Spinal cord (tissue), 10 donors: ENCODE results near the gene FAM204A. TPM values are rescaled to one million over a fixed set of nuclear protein-coding genes. Genes with fewer than 3 reads are reported as not detected.

Source experiments
- DNase-seq, 6 donors: peaks; one replicate each; pipeline versions ENCODE4 v3.0.0 to v3.0.0-alpha.2; 2013 to 2015; ENCODE audit warnings: low spot score in 6 of 6, low read depth in 4 of 6
- H3K27ac ChIP-seq: one replicate; pipeline ENCODE4 v1.5.1; 2013; ENCODE audit warnings: low read depth, low read length, control low read depth
- H3K27me3 ChIP-seq: one replicate; pipeline ENCODE4 v1.6.1; 2013; ENCODE audit warnings: low read length; ENCODE audit not compliant: control insufficient read depth, insufficient read depth
- H3K36me3 ChIP-seq: one replicate; pipeline ENCODE4 v1.6.1; 2013; ENCODE audit warnings: low read length; ENCODE audit not compliant: control insufficient read depth, insufficient read depth
- H3K4me1 ChIP-seq: one replicate; pipeline ENCODE4 v1.6.1; 2013; ENCODE audit warnings: low read length; ENCODE audit not compliant: control insufficient read depth, insufficient read depth
- H3K4me3 ChIP-seq: one replicate; pipeline ENCODE4 v1.5.1; 2013; ENCODE audit warnings: low read depth, low read length, control low read depth
- H3K9me3 ChIP-seq: one replicate; pipeline ENCODE4 v1.6.1; 2013; ENCODE audit warnings: low read length; ENCODE audit not compliant: control insufficient read depth, insufficient read depth
- WGBS: methylation state at CpG from one replicate; pipeline ENCODE4 v1.1.5; 2013; ENCODE audit warnings: missing lambda C conversion rate; ENCODE audit not compliant: insufficient coverage; 5-methylcytosine and 5-hydroxymethylcytosine counted together
- polyA plus RNA-seq, 2 donors: library from polyadenylated mRNA; unstranded; fragments of 120-200 nt; gene quantifications; one replicate each; pipeline ENCODE4 v1.2.1, GENCODE V29; 2013; ENCODE audit not compliant: insufficient read length in 2 of 2
- total RNA-seq, 2 donors: library from RNA; depleted of rRNA in 1 of 2; stranded (reverse); fragments of 120-200 nt in 1 of 2; fragments of >200 nt in 1 of 2; gene quantifications; one replicate each; pipeline versions ENCODE4 v1.2.3 to v1.2.4, GENCODE V29; 2013 to 2014
- donor health status: healthy.

The FAM204A gene
- total and polyA plus RNA-seq, 4 donors, result 56.9 to 85.2 (median 63.4) TPM

GRCh38 chr10:118358327-118358726 is 16.2 kb upstream of the FAM204A start:
- H3K27ac ChIP-seq, result no peak overlapping the region
- no CpG with 5 or more reads among the region's 6 CpGs for WGBS
- peak in 1 of 6 donors; percentile 60 for DNase-seq

GRCh38 chr10:118357841-118358240 is 15.7 kb upstream of the FAM204A start:
- peak in 1 of 6 donors; percentile 24 for DNase-seq
- H3K36me3 ChIP-seq, result no peaks in the 10 kb centered on the region
- H3K4me3 ChIP-seq, result no peak overlapping the region
- H3K27ac ChIP-seq, result no peak overlapping the region
- no peaks in the 10 kb centered on the region for H3K9me3 ChIP-seq
- H3K4me1 ChIP-seq, result no peaks in the 10 kb centered on the region
- H3K27me3 ChIP-seq, result no peaks in the 10 kb centered on the region
- no CpG with 5 or more reads among the region's 3 CpGs for WGBS

More at GRCh38 chr10:118358327-118358726, 16.2 kb upstream of the FAM204A start:
- Histone ChIP-seq H3K9me3 (no peaks in the 10 kb centered on the region), H3K27me3 (no peaks in the 10 kb centered on the region), H3K36me3 (no peaks in the 10 kb centered on the region), H3K4me3 (no peak overlapping the region), H3K4me1 (no peaks in the 10 kb centered on the region)

GRCh38 chr10:118356628-118357027 is 14.5 kb upstream of the FAM204A start:
- 95% methylated on average over 2 of the region's 2 CpGs for WGBS
- DNase-seq, result no peak

GRCh38 chr10:118355234-118355633 is 13.1 kb upstream of the FAM204A start:
- Histone ChIP-seq H3K36me3 (no peaks in the 10 kb centered on the region), H3K9me3 (no peaks in the 10 kb centered on the region), H3K27me3 (no peaks in the 10 kb centered on the region), H3K27ac (no peak overlapping the region), H3K4me3 (no peak overlapping the region), H3K4me1 (no peaks in the 10 kb centered on the region)
- 38% methylated on average over 1 of the region's 3 CpGs for WGBS
- DNase-seq, result no peak

More at GRCh38 chr10:118356628-118357027, 14.5 kb upstream of the FAM204A start:
- Histone ChIP-seq H3K4me1 (no peaks in the 10 kb centered on the region), H3K36me3 (no peaks in the 10 kb centered on the region), H3K27ac (no peak overlapping the region), H3K4me3 (no peak overlapping the region), H3K9me3 (no peaks in the 10 kb centered on the region), H3K27me3 (no peaks in the 10 kb centered on the region)

- H3K27me3 ChIP-seq, result no peaks in the 10 kb centered on the region
- no CpG with 5 or more reads among the region's 3 CpGs for WGBS
- no peaks in the 10 kb centered on the region for H3K4me1 ChIP-seq
- no peak for DNase-seq
- no peaks in the 10 kb centered on the region for H3K9me3 ChIP-seq
- H3K27ac ChIP-seq, result no peak overlapping the region
- no peak overlapping the region for H3K4me3 ChIP-seq
- no peaks in the 10 kb centered on the region for H3K36me3 ChIP-seq
Measured at GRCh38 chr10:118349235-118349634, 7.1 kb upstream of the FAM204A start.

- H3K4me3 ChIP-seq, result no peak overlapping the region
- no peak overlapping the region for H3K27ac ChIP-seq
- no CpG with 5 or more reads among the region's 3 CpGs for WGBS
- H3K27me3 ChIP-seq, result no peaks in the 10 kb centered on the region
- no peaks in the 10 kb centered on the region for H3K4me1 ChIP-seq
- no peaks in the 10 kb centered on the region for H3K36me3 ChIP-seq
- no peak for DNase-seq
- no peaks in the 10 kb centered on the region for H3K9me3 ChIP-seq
Measured at GRCh38 chr10:118343549-118343948, 1.4 kb upstream of the FAM204A start.

GRCh38 chr10:118343115-118343514 is 991 bp upstream of the FAM204A start:
- Histone ChIP-seq H3K9me3 (no peaks in the 10 kb centered on the region), H3K27me3 (no peaks in the 10 kb centered on the region), H3K27ac (no peak overlapping the region), H3K4me3 (no peak overlapping the region), H3K36me3 (no peaks in the 10 kb centered on the region), H3K4me1 (no peaks in the 10 kb centered on the region)
- no peak for DNase-seq
- 96% methylated on average over 2 of the region's 5 CpGs for WGBS

- H3K9me3 ChIP-seq, result no peaks in the 10 kb centered on the region
- peak overlapping the region; percentile 86 for H3K27ac ChIP-seq
- DNase-seq, result no peak
- H3K27me3 ChIP-seq, result no peaks in the 10 kb centered on the region
- H3K4me1 ChIP-seq, result no peaks in the 10 kb centered on the region
- no peaks in the 10 kb centered on the region for H3K36me3 ChIP-seq
- peak overlapping the region; percentile 83 for H3K4me3 ChIP-seq
- 35% methylated on average over 5 of the region's 7 CpGs for WGBS
Measured at GRCh38 chr10:118342638-118343020, 505 bp upstream of the FAM204A start.

GRCh38 chr10:118340486-118340885 is 1.6 kb downstream of the FAM204A start:
- WGBS, result no CpG with 5 or more reads among the region's 2 CpGs
- H3K4me3 ChIP-seq, result no peak overlapping the region
- no peak for DNase-seq

GRCh38 chr10:118339111-118339510 is 3.0 kb downstream of the FAM204A start:
- Histone ChIP-seq H3K27me3 (no peaks in the 10 kb centered on the region), H3K9me3 (no peaks in the 10 kb centered on the region), H3K36me3 (peaks cover 5% of the 10 kb centered on the region), H3K4me1 (no peaks in the 10 kb centered on the region), H3K4me3 (no peak overlapping the region), H3K27ac (no peak overlapping the region)
- DNase-seq, result peak in 1 of 6 donors; percentile 79
- 56% methylated on average over 2 of the region's 3 CpGs for WGBS

More at GRCh38 chr10:118340486-118340885, 1.6 kb downstream of the FAM204A start:
- Histone ChIP-seq H3K4me1 (no peaks in the 10 kb centered on the region), H3K9me3 (no peaks in the 10 kb centered on the region), H3K36me3 (no peaks in the 10 kb centered on the region), H3K27me3 (no peaks in the 10 kb centered on the region), H3K27ac (no peak overlapping the region)
